ENCODE data around the gene PEMT. TPM values are rescaled to one million over a fixed set of nuclear protein-coding genes. Genes with fewer than 3 reads are reported as not detected.
A peak's percentile ranks its signal among the peaks of the same experiment; 100 is the strongest.

PEMT gene
- total and polyA plus RNA-seq, 2 of the 8 experiments (the other 6 are each of a cell fraction or from before 2014, with no cell fraction given), result 42.0 to 118 TPM

DNA sequence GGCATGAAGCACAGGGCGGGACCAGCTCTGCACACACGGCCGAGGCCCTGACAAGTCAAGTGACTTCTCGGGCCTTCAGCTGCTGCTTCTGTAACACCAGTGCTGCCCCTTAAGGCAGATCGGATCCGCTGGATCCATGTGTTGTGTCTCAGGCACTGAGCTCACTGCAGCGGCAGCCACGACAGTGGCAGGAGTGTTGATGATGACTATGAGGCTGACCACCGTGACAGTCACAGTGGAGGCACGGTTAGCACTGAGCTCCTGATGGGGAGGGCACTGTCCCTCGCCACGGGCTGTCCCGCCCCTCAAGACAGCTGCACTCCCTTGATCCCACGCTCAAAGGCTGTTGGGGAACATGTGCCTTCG is 29.4 kb downstream of the PEMT start:
- Histone ChIP-seq H3K23ac (ENCODE audit: insufficient read length) (no peak overlapping the region), H4K91ac (replicated peaks; ENCODE audit: insufficient read length, low read length) (peak overlapping the region; percentile 4), H2BK15ac (ENCODE audit: low read length) (no peak overlapping the region; the same call in 1 of the 2 replicates), H2BK120ac (replicated peaks; ENCODE audit: low read depth, low read length) (no peak overlapping the region), H4K5ac (ENCODE audit: insufficient read length, low read depth, low read length) (no peak overlapping the region), H2AK5ac (ENCODE audit: low read depth, low read length) (no peak overlapping the region), H3K27ac (ENCODE audit: low read depth, low read length) (no peak overlapping the region), H2BK5ac (ENCODE audit: low read depth, low read length) (no peak overlapping the region), H3K27me3 (replicated peaks in 1 of 4; ENCODE audit: control insufficient read depth in 3 of 4, extremely low read depth in 1 of 4, insufficient read depth in 3 of 4, low read length in 3 of 4) (no peaks in the 10 kb centered on the region), H2AFZ (ENCODE audit: low read length) (no peak overlapping the region), H3K18ac (ENCODE audit: extremely low read depth, low read length) (no peak overlapping the region), H3K4me3 (ENCODE audit: extremely low read depth in 1 of 4, insufficient read depth in 2 of 4, low read depth in 3 of 4, low read length in 4 of 4) (no peak overlapping the region), H2BK12ac (ENCODE audit: low read depth, low read length) (0 out of 2 replicates have a peak overlapping the region, but pooled peaks have one; percentile 3), H3K79me1 (ENCODE audit: low read depth, low read length) (no peaks in the 10 kb centered on the region; the same call in 1 of the 2 replicates), H3K9ac (replicated peaks in 1 of 4; ENCODE audit: extremely low read depth in 1 of 4, low read depth in 3 of 4, low read length in 3 of 4) (no peak overlapping the region), H4K8ac (ENCODE audit: extremely low read depth, insufficient read depth, low read length) (no peak overlapping the region), H3K9me3 (ENCODE audit: insufficient read depth in 2 of 2, low read depth in 1 of 2, low read length in 1 of 2) (no peaks in the 10 kb centered on the region), H2BK20ac (ENCODE audit: low read length) (no peak overlapping the region), H4K20me1 (replicated peaks in 1 of 2; ENCODE audit: control insufficient read depth in 1 of 2, insufficient read depth in 2 of 2, low read length in 2 of 2) (peaks cover 0 to 1% of the 10 kb centered on the region in 2 experiments), H3K4me2 (ENCODE audit: insufficient read depth in 1 of 2, low read depth in 2 of 2, low read length in 2 of 2) (no peak overlapping the region), H3K23me2 (ENCODE audit: low read depth, low read length) (no peaks in the 10 kb centered on the region), H3K79me2 (ENCODE audit: control insufficient read depth in 1 of 2, insufficient read depth in 2 of 2, low read length in 2 of 2) (no peaks in the 10 kb centered on the region), H3K36me3 (ENCODE audit: control insufficient read depth in 2 of 4, insufficient read depth in 4 of 4, low read length in 3 of 4) (no peaks in the 10 kb centered on the region), H3K56ac (replicated peaks; ENCODE audit: insufficient read length, low read depth, low read length) (no peak overlapping the region), H3K4me1 (replicated peaks in 1 of 4; ENCODE audit: control insufficient read depth in 3 of 4, insufficient read depth in 4 of 4, low read length in 3 of 4) (peaks cover 0 to 12% (median 8%) of the 10 kb centered on the region in 4 experiments; a peak in 5 of 7 replicates), H3K14ac (ENCODE audit: insufficient read length) (no peak overlapping the region), H3K4ac (replicated peaks; ENCODE audit: insufficient read length, low read depth, low read length) (no peak overlapping the region)
- ChIA-PET CTCF (ENCODE audit: partially characterized antibody) (interaction anchor here (0.8 to 2.7 kb wide), 7 partner anchors 12 to 109 kb away, joined by 3 to 14 read pairs (median 4); no protein-coding TSS in a partner anchor), POLR2A (ENCODE audit: partially characterized antibody) (interaction anchor here (0.8 kb wide), 1 partner anchor 65 kb away, joined by 3 read pairs; the partner anchor contains the start of gene RASD1)
- WGBS, 2 experiments (ENCODE audit: extremely low coverage in 1 of 2, insufficient coverage in 1 of 2, insufficient read length in 1 of 2, insufficient replicate concordance in 2 of 2, low coverage in 1 of 2, low lambda C conversion rate in 2 of 2, missing lambda C conversion rate in 1 of 2), result 97% methylated on average over 13 of the region's 15 CpGs; no CpG with 5 or more reads in 1 of the 2 experiments
- DNase-seq (ENCODE audit: low read depth in 1 of 2, low spot score in 2 of 2) (no peak), FAIRE-seq (no peak)
- TF ChIP-seq SIX5 (IDR thresholded peaks at IDR 0.05; ENCODE audit: low read depth, low read length) (no peak), CHD2 (IDR thresholded peaks at IDR 0.05; ENCODE audit: low read length) (no peak), SRF (IDR thresholded peaks at IDR 0.05; ENCODE audit: low read depth, low read length) (no peak), FOSL1 (IDR thresholded peaks at IDR 0.05; ENCODE audit: insufficient read depth, low read depth, low read length) (no peak), CREB1 (IDR thresholded peaks at IDR 0.05) (no peak), ZNF274 (IDR thresholded peaks at IDR 0.05; ENCODE audit: borderline replicate concordance, extremely low read depth, low read length) (no peak), SP1 (IDR thresholded peaks at IDR 0.05; ENCODE audit: low read depth, low read length) (no peak), SIRT6 (IDR thresholded peaks at IDR 0.05; ENCODE audit: low read length) (no peak), HDAC6 (IDR thresholded peaks at IDR 0.05; ENCODE audit: low read depth, low read length) (no peak), BRCA1 (IDR thresholded peaks at IDR 0.05; ENCODE audit: low read depth, low read length) (no peak), RFX5 (IDR thresholded peaks at IDR 0.05; ENCODE audit: borderline replicate concordance, low read depth, low read length) (no peak), POLR2AphosphoS5 (IDR thresholded peaks at IDR 0.05; ENCODE audit: low read depth, low read length) (no peak), JUN (IDR thresholded peaks at IDR 0.05; ENCODE audit: low read depth, low read length) (no peak), KDM5A (IDR thresholded peaks at IDR 0.05; ENCODE audit: low read length) (no peak)

All from H1 (cell line).